HG03108 (cell line): ENCODE measurements around the gene LRP1B.
"Not testable (repeated sequence)": the region's sequence is repeated elsewhere in the genome, so short reads cannot be mapped to it uniquely, and the experiment has no call there.

Source experiments
- ATAC-seq: cut with Tn5 transposase; IDR thresholded peaks from one replicate; pipeline ENCODE4 v1.9.1; 2021; ENCODE audit warnings: moderate library complexity; ENCODE audit not compliant: unreplicated experiment

Gene LRP1B

GRCh38 chr2:140986456-140986855, 1144.4 kb downstream of the LRP1B start:
- ATAC-seq = no peak

GRCh38 chr2:140975237-140975636, 1155.6 kb downstream of the LRP1B start:
- no peak for ATAC-seq

GRCh38 chr2:140972724-140973123, 1158.1 kb downstream of the LRP1B start:
- ATAC-seq = no peak

GRCh38 chr2:140964324-140964723, 1166.5 kb downstream of the LRP1B start:
- not testable (repeated sequence) for ATAC-seq

- no peak for ATAC-seq
Measured at GRCh38 chr2:140949932-140950331, 1180.9 kb downstream of the LRP1B start.

- ATAC-seq = no peak
Measured at GRCh38 chr2:140947236-140947635, 1183.6 kb downstream of the LRP1B start.

- ATAC-seq = no peak
Measured at GRCh38 chr2:140943867-140944266, 1186.9 kb downstream of the LRP1B start.

- ATAC-seq = no peak
Measured at GRCh38 chr2:140942284-140942683, 1188.5 kb downstream of the LRP1B start.

- ATAC-seq = no peak
Measured at GRCh38 chr2:140929849-140930248, 1201.0 kb downstream of the LRP1B start.

GRCh38 chr2:140918426-140918825, 1212.4 kb downstream of the LRP1B start:
- ATAC-seq = no peak

- ATAC-seq = no peak
Measured at GRCh38 chr2:140916410-140916809, 1214.4 kb downstream of the LRP1B start.

GRCh38 chr2:140910683-140911082, 1220.1 kb downstream of the LRP1B start:
- no peak for ATAC-seq

- ATAC-seq = no peak
Measured at GRCh38 chr2:140905083-140905781, 1225.6 kb downstream of the LRP1B start.

- no peak for ATAC-seq
Measured at GRCh38 chr2:140895378-140895777, 1235.4 kb downstream of the LRP1B start.

- no peak for ATAC-seq
Measured at GRCh38 chr2:140893685-140894084, 1237.1 kb downstream of the LRP1B start.

GRCh38 chr2:140892911-140893637, 1237.7 kb downstream of the LRP1B start:
- no peak for ATAC-seq

GRCh38 chr2:140892436-140892835, 1238.4 kb downstream of the LRP1B start:
- no peak for ATAC-seq

GRCh38 chr2:140891614-140892212, 1239.1 kb downstream of the LRP1B start:
- ATAC-seq = no peak

GRCh38 chr2:140882671-140883620, 1247.9 kb downstream of the LRP1B start:
- ATAC-seq = no peak

- ATAC-seq = no peak
Measured at GRCh38 chr2:140880573-140880972, 1250.2 kb downstream of the LRP1B start.

- no peak for ATAC-seq
Measured at GRCh38 chr2:140876015-140876414, 1254.8 kb downstream of the LRP1B start.
